ENCODE results near the gene TPSB2.

The TPSB2 gene

GRCh38 chr16:1218930-1219611, 10.9 kb downstream of the TPSB2 start:
- DNase-seq: no peak

- no peak for DNase-seq
Observed at GRCh38 chr16:1218061-1218929, 11.7 kb downstream of the TPSB2 start.

- DNase-seq: no peak
Observed at GRCh38 chr16:1217526-1217925, 12.5 kb downstream of the TPSB2 start.

GRCh38 chr16:1216681-1217400, 13.1 kb downstream of the TPSB2 start:
- no peak for DNase-seq

- DNase-seq: no peak
Observed at GRCh38 chr16:1216296-1216619, 13.7 kb downstream of the TPSB2 start.

DNA sequence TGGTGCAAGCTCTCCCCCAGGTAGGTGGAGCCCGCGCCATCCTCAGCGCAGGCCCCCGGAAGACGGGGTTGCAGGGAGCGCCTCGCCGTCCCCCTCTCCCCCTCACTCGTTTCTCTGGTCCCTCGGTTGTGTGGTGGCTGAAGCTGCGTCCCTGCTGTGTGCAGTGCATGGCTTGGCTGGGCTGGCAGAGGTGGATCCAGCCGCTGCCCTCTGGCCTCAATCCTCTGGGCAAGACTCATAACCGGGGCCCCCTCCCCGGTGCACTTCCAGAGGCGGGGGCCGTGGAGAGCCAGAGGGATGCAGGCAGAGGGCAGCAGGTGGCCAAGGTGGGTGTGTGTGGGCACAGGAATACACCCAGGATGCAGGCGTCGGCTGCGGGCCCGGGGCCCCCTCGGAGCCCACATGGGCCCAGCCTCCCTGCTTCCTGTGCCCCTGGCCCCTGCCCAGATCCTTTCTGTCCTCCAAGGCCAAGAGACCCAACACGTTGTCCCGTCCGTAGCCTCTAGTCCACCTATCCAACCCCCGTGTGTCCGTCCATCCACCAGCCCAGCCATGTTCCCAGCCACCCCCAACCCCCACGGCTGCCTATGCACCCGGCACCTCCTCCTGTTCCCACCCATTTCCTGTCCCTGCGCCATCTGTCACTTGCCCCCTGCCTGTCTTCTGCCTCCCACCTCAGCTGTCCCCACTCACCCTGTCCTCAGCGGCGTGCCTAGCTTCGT, 14.2 kb downstream of the TPSB2 start:
- no peak for DNase-seq

DNA sequence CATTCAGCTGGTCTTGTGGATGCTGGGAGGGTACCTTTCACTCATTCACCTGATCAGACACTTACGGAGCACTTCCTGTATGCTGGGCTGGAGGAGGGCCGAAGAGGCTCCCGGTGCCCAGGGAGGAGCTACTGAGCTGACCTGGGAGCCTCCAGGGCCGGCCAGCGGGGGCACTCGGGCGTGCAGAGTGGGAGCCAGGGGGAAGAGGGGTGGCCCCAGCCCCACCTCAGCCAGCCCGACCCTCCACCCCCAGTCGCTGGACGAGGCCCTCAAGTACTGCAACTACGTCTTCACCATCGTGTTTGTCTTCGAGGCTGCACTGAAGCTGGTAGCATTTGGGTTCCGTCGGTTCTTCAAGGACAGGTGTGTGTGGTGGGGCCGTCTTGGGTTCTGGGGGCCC, 15.3 kb downstream of the TPSB2 start:
- DNase-seq: no peak

- no peak for DNase-seq
Observed at GRCh38 chr16:1213796-1214372, 16.1 kb downstream of the TPSB2 start.

GRCh38 chr16:1213231-1213630, 16.8 kb downstream of the TPSB2 start:
- DNase-seq: no peak

- DNase-seq: no peak
Observed at GRCh38 chr16:1212616-1213194, 17.3 kb downstream of the TPSB2 start.

GRCh38 chr16:1211451-1212268, 18.3 kb downstream of the TPSB2 start:
- no peak for DNase-seq

GRCh38 chr16:1210461-1210860, 19.5 kb downstream of the TPSB2 start:
- DNase-seq: no peak

- DNase-seq: no peak
Observed at GRCh38 chr16:1209081-1209480, 20.9 kb downstream of the TPSB2 start.

DNA sequence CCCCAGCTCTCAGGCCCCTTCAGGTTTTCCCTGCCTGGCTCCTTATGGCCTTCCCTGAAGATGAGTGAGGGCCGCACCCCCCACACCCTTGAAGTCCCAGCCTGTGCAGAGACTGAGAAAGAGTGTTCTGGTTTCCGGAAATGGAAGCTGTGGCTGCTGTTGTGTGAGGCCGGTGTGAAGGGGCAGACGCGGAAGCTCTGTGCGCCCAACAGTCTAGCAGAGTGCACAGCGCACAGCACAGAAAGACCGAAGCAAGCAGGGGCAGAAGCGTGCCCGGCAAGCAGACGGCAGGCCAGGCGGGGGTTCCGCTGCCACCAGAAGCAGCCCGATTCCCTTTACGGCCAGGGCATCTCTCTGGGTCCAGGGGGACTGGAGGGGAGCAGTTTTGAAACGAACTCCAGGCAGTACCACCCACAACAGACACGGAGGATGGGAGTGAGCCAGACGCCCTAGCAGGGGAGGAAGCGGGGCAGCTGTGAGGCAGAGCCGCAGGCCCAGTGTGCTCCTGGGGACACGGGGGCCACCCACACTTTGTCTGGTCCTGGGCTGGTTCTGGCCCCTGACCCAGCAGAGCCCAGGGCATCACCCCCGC, 21.6 kb downstream of the TPSB2 start:
- no peak for DNase-seq

DNA sequence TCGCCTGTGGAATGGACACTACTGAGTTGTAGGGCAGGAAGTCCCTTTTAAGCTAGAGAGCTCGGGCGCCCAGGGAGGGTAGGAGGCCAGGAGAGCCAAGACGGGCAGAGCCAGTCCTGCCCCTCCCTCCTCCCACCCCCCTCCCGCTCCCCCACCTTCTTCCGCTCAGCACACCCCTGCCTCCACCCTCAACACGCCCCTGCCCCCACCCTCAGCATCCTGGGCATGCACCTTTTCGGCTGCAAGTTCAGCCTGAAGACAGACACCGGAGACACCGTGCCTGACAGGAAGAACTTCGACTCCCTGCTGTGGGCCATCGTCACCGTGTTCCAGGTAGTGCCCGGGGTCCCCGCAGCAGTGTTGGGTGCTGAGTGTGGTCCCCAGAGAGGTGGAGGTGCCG, 23.2 kb downstream of the TPSB2 start:
- no peak for DNase-seq

GRCh38 chr16:1206326-1206725, 23.7 kb downstream of the TPSB2 start:
- DNase-seq: no peak

DNA sequence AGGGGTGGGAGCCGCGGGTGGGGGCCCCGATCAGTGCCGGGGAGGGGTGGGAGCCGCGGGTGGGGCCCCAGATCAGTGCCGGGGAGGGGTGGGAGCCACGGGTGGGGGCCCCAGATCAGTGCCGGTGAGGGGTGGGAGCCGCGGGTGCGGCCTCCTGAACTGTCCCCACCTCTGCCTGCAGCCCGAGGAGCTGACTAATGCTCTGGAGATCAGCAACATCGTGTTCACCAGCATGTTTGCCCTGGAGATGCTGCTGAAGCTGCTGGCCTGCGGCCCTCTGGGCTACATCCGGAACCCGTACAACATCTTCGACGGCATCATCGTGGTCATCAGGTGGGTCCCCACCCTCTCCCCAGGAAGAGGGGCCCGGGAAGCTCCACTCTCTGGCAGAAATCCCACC, 25.1 kb downstream of the TPSB2 start:
- no peak for DNase-seq

- no peak for DNase-seq
Observed at GRCh38 chr16:1202274-1202673, 27.7 kb downstream of the TPSB2 start.

GRCh38 chr16:1201444-1201843, 28.5 kb downstream of the TPSB2 start:
- DNase-seq: no peak

GRCh38 chr16:1200014-1200627, 29.9 kb downstream of the TPSB2 start:
- DNase-seq: no peak
